22Rv1 (cell line): ENCODE results near the gene CYFIP2.

Experiments
- CTCF ChIP-seq: fragments of 450-650 bp; IDR thresholded peaks from 2 replicates; pipeline ENCODE4 v1.5.1; 2017; ENCODE audit warnings: mild to moderate bottlenecking
- ZFX ChIP-seq: fragments of 450-650 bp; IDR thresholded peaks from 2 replicates; pipeline ENCODE4 v1.6.1; 2017; ENCODE audit warnings: antibody characterized with exemption, borderline replicate concordance

- TF ChIP-seq CTCF, result no peak
- no peak for TF ChIP-seq ZFX
Observed at GRCh38 chr5:157286761-157287211, 20.9 kb downstream of the CYFIP2 start.
